ENCODE data around the gene CMTM7.

- TF ChIP-seq CTCF (IDR thresholded peaks at IDR 0.05) (no peak), MAX (IDR thresholded peaks at IDR 0.05; ENCODE audit: low read depth) (no peak), GABPA (IDR thresholded peaks at IDR 0.05; ENCODE audit: low read depth) (no peak), POLR2AphosphoS5 (IDR thresholded peaks at IDR 0.05; ENCODE audit: low read depth, low read length) (no peak), SMC3 (IDR thresholded peaks at IDR 0.05; ENCODE audit: low read depth, low read length) (no peak), TEAD4 (IDR thresholded peaks at IDR 0.05; ENCODE audit: borderline replicate concordance, insufficient read depth) (no peak), USF2 (IDR thresholded peaks at IDR 0.05; ENCODE audit: borderline replicate concordance, low read depth, low read length) (no peak), TCF12 (IDR thresholded peaks at IDR 0.05) (no peak), EP300 (IDR thresholded peaks at IDR 0.05; ENCODE audit: borderline replicate concordance in 1 of 2, low read depth in 1 of 2, low read length in 1 of 2) (no peak), EZH2phosphoT487 (IDR thresholded peaks at IDR 0.05; ENCODE audit: borderline replicate concordance, low read depth) (no peak), SIN3A (IDR thresholded peaks at IDR 0.05; ENCODE audit: borderline replicate concordance, low read depth, low read length) (no peak)
These were observed 46.2 kb downstream of the CMTM7 start for GRCh38 chr3:32437896-32438295.

Measured in SK-N-SH (cell line).